ENCODE results near the gene MAP2K5. TPM values are rescaled to one million over a fixed set of nuclear protein-coding genes. Genes with fewer than 3 reads are reported as not detected.
A peak's percentile ranks its signal among the peaks of the same experiment; 100 is the strongest.

Gene MAP2K5
- total and polyA plus RNA-seq, 9 of the 15 experiments (the other 6 are each of a cell fraction or from before 2014, with no cell fraction given), result 0.41 to 16.5 (median 7.5) TPM

- intact Hi-C loops (cut with micrococcal nuclease) (no loop called here), in situ Hi-C loops (cut with MboI) (no loop called here)
- H3K4me1 ChIP-seq (replicated peaks in 1 of 2; ENCODE audit: control insufficient read depth in 2 of 2, insufficient read depth in 2 of 2, low read length in 2 of 2), result peaks cover 0 to 4% of the 10 kb centered on the region in 2 experiments; a peak in 1 of 5 replicates
- CTCF ChIA-PET (ENCODE audit: low intra/inter-chr PET ratio), result no interaction called here
- no peak for DNase-seq (ENCODE audit: extremely low read depth in 1 of 4, low spot score in 3 of 4)
- H3K9me3 ChIP-seq (replicated peaks; ENCODE audit: control insufficient read depth, insufficient read depth, low read depth, low read length), result no peaks in the 10 kb centered on the region; the same call in 1 of the 2 replicates
- 21% methylated on average over 11 of the region's 11 CpGs for WGBS (ENCODE audit: insufficient coverage, low coverage, missing lambda C conversion rate)
- no peak overlapping the region for H3K27ac ChIP-seq (ENCODE audit: extremely low read depth, low read depth, low read length)
- no peak overlapping the region for H3K4me3 ChIP-seq
- TF ChIP-seq HMG20A (CRISPR knock-in tag; conservative IDR thresholded peaks at IDR 0.05) (no peak), NCOA6 (IDR thresholded peaks at IDR 0.05) (no peak), TBP (optimal IDR thresholded peaks at IDR 0.05; ENCODE audit: low read depth, low read length) (no peak), TEAD1 (CRISPR knock-in tag; IDR thresholded peaks at IDR 0.05) (no peak), FOXJ3 (CRISPR knock-in tag; IDR thresholded peaks at IDR 0.05) (no peak), ZSCAN32 (CRISPR knock-in tag; IDR thresholded peaks at IDR 0.05) (no peak), SMARCA4 (IDR thresholded peaks at IDR 0.05) (no peak), ZNF146 (CRISPR knock-in tag; IDR thresholded peaks at IDR 0.05; ENCODE audit: unreplicated experiment) (no peak), USF2 (CRISPR knock-in tag; IDR thresholded peaks at IDR 0.05) (no peak), MIER1 (IDR thresholded peaks at IDR 0.05; ENCODE audit: low read depth) (no peak), GABPB1 (CRISPR knock-in tag; IDR thresholded peaks at IDR 0.05) (no peak), TRIM24 (IDR thresholded peaks at IDR 0.05) (no peak), BMI1 (IDR thresholded peaks at IDR 0.05; ENCODE audit: low read length) (no peak), ZFP91 (CRISPR knock-in tag; IDR thresholded peaks at IDR 0.05) (no peak), JUND (IDR thresholded peaks at IDR 0.05; ENCODE audit: borderline replicate concordance, low read depth, low read length) (no peak), JUND (tag; IDR thresholded peaks at IDR 0.05; ENCODE audit: borderline replicate concordance, low read depth, low read length) (no peak), DPF2 (IDR thresholded peaks at IDR 0.05) (no peak)
- TF ChIP-seq, protein P1, sequence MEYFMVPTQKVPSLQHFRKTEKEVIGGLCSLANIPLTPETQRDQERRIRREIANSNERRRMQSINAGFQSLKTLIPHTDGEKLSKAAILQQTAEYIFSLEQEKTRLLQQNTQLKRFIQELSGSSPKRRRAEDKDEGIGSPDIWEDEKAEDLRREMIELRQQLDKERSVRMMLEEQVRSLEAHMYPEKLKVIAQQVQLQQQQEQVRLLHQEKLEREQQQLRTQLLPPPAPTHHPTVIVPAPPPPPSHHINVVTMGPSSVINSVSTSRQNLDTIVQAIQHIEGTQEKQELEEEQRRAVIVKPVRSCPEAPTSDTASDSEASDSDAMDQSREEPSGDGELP (CRISPR knock-in tag; IDR thresholded peaks at IDR 0.05; ENCODE audit: borderline replicate concordance), result no peak
- no peaks in the 10 kb centered on the region for H3K79me2 ChIP-seq (ENCODE audit: control insufficient read depth, insufficient read depth, low read length)
- no peak overlapping the region for H3K4me2 ChIP-seq (ENCODE audit: insufficient read depth, low read length)
- BruUV-seq (replicated peaks), result no TSS peak
- no peaks in the 10 kb centered on the region for H3K36me3 ChIP-seq (ENCODE audit: control insufficient read depth, insufficient read depth, low read length)
- H3K9me1 ChIP-seq (ENCODE audit: control insufficient read depth, insufficient read depth, low read length), result no peaks in the 10 kb centered on the region
- no peak for FAIRE-seq
- no peak for ATAC-seq
- 0 out of 2 replicates have a peak, but pooled peaks cover 6% of the 10 kb centered on the region for H4K20me1 ChIP-seq (replicated peaks; ENCODE audit: control insufficient read depth, insufficient read depth, low read length)
- POLR2A ChIA-PET, result no interaction called here
- no peak overlapping the region for H2AFZ ChIP-seq (ENCODE audit: low read depth, low read length)
- peaks cover 3 to 23% of the 10 kb centered on the region in 2 experiments; a peak in 2 of 5 replicates for H3K27me3 ChIP-seq (ENCODE audit: control insufficient read depth in 2 of 2, insufficient read depth in 2 of 2, low read length in 2 of 2)
- peak overlapping the region in 1 of 2 experiments; percentile 31; a peak in 1 of 4 replicates for H3K9ac ChIP-seq (ENCODE audit: insufficient read depth in 1 of 2, low read depth in 2 of 2, low read length in 2 of 2)
These were observed 269.7 kb downstream of the MAP2K5 start for GRCh38 chr15:67812241-67812644.
